Activated CD4-positive, alpha-beta T cell treated with anti-CD3 and anti-CD28 coated beads, Interleukin-2, amount 50 U/mL, for 24 hours (primary cell): ENCODE results near the gene GPANK1.
A peak's percentile ranks its signal among the peaks of the same experiment; 100 is the strongest.
"Not testable (repeated sequence)": the region's sequence is repeated elsewhere in the genome, so short reads cannot be mapped to it uniquely, and the experiment has no call there.

Experiments used
- DNase-seq, 2 donors: peaks; one replicate each; pipeline ENCODE4 v3.0.0-alpha.2; 2020; ENCODE audit warnings: low read depth in 1 of 2, low spot score in 1 of 2

The GPANK1 gene

DNA sequence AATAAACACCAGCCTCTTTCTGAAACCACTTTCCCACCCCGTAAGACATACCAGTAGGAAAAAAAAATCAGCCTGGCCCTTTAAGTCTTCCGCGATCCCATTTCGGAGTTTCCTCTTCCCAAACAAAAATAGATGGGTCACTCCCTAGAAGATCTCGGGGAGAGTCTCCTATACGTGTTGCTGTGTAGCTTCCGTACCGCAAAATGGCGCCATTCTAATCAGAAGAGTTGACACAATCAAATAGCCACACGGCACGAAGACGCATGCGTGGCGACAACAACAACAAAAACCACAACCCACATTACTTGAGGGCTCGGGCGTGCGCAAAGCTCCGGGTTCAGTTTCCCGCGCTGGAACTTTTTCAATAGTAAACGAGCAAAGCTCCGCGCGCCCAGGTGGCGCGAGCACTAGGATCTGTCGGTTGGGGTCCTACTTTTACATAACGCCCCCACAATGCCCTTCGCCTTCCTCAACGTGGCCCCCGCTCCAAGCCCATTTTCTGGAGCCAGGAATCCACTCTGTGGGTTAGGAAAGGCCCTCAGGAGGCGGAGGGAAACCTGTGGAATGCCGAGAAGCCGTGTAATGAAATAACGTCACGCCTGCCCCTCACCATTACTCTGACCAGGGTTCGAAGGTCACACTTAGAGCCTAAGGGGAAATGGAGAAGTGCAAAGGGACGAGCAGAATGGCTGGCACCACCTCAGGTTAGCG lies at the start of gene GPANK1:
TSS of gene GPANK1 (minus strand) at position 208 of the 711 bp plus-strand sequence. CDS start 519 bp downstream, outside the sequence.
- peak; percentile 69 to 90 for DNase-seq

DNA sequence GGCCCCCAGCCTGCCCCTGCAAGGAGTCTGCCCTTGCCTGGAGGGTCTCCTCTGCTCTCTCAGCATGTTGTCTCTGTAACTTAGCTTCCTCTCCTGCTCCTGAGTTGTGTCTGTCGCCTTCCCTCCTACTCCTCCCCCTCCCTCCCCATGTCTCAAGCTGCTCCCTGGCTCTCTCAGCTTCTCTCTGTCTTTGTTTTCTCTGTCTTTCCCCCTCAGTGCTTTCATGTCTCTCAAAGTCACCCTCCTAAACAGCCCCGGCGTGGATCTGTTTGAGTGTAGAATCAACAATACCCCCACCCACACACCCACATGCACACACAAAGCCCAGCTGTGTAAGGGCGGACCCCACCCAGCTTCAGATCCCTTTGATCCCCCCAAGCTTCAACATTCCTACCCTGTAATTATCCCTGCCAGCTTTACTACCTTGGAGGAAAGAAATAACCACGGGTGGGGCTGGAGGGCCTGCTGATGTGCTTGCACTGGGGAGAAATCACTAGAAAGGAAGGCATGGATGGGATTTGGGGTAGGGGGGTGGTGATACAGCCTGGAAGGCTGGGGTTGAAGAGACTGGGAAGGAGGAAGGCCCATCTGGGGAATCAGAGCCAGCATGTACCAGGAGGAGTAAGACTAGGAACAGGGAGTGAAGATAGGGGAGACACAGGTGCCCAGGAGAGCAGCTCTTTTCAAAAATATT lies 49.3 kb upstream of the GPANK1 start:
- no peak for DNase-seq

DNA sequence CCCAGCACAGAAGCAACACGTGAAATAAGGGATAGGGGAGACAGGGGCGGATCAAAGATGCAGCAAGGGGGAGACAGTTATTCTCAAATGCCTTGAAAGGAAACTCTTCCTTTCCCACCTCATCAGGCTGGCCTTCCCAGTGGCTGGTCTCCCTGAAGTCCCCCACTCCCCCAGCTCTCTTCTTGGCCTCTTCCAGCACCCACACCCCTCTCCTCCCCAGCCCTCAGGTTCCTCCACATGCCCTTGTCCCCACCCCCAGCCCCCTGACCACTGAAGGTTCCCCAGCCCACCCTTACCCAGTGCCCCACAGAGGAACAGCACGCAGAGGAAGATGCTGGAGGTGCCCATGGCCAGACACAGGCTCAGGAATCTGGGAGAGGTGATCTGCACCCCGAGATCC lies 48.7 kb upstream of the GPANK1 start:
- DNase-seq: no peak

DNA sequence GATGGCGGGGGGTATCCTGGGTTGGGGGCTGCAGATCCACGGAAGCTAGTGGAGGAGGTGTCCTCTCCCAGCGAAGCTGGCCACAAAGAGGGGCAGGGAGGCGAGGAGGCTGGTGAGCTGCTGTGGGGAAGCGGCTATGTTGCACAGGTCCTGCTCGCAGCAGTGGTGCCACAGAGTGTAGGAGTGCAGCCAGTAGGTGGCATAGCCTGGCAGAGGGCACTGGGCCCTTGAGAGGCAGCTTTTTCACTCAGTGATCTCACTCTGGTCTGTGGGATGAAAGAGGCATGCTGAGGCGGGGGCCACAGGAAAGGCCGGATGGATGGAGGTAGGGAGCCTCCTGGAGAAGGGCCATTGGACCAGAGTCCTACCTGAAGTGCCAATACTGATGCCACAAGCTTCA lies 47.5 kb upstream of the GPANK1 start:
- no peak for DNase-seq

DNA sequence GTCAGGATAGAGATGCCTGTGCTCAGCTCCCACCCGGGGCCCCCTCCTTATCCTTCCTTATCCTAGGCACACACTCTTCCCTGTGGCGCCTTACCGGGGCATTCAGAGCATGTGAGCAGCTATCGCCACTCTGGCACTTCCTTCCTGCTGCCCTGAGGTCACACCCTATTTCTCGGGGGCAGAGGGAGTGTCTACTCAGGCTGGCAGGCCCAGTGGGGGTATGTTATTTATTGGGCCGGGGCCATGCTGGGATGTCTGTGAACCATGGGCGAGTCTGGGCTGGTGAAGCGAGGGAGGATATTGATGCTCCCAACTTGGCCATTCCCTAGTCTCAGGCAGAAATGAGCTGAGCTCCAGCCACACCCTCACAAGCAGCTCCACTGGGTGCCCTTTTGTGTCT lies 46.4 kb upstream of the GPANK1 start:
- no peak for DNase-seq

DNA sequence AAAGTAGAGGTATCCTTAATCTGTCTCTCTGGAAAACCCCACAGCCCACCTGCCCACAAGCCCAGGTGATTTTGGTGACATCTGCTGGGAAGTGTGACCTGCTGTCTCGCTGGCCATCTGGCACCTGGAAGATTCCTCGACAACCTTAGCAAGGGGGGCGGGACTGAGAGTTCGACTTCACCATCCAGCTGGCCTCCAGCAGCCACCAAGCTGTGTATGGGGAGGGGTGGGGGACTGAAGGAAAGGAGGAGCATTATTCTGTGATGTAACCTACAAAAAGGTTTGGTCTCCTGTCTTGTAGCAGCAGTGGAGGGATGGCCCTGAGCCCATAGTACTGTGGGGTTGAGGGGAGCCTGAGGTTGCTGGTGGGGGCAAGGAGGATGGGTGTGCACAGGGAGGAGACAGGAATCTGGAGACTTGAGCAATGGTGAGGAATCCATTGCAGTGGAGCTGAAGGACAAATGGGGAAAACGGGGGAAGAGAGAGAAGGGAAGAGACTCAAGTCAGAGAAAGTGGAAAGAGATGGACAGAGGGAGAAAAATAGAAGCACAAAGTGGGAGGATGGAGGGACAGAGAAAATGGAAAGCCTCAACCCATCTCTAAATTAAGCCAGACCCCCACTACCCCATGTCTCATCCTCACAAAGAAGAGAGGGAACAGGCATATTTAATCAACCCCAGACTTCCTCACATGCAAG lies 45.9 kb upstream of the GPANK1 start:
- no peak for DNase-seq

DNA sequence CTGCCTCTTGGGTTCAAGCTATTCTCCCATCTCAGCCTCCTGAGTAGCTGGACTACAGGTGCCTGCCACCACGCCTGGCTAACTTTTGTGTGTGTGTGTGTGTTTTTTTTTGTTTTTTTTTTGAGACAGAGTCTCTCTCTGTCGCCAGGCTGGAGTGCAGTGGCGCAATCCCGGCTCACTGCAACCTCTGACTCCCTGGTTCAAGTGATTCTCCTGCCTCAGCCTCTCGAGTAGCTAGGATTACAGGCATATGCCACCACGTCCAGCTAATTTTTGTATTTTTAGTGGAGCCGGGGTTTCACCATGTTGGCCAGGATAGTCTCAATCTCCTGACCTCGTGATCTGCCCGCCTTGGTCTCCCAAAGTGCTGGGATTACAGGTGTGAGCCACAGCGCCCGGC lies 44.4 kb upstream of the GPANK1 start:
- not testable (repeated sequence) for DNase-seq

DNA sequence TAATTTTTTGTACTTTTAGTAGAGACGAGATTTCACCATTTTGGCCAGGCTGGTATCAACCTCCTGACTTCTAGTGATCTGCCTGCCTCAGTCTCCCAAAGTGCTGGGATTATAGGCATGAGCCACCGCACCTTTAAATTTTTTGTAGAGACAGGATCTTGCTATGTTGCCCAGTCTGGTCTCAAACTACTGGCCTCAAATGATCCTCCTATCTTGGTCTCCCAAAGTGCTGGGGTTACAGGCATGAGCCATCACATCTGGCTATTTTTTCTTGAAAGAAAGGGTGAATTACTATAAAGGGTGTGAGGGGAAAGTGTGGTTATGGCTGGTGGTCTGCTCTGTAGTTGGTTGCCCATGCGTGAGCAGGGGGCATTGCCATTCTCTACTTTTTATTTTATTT lies 43.4 kb upstream of the GPANK1 start:
- no peak for DNase-seq

DNA sequence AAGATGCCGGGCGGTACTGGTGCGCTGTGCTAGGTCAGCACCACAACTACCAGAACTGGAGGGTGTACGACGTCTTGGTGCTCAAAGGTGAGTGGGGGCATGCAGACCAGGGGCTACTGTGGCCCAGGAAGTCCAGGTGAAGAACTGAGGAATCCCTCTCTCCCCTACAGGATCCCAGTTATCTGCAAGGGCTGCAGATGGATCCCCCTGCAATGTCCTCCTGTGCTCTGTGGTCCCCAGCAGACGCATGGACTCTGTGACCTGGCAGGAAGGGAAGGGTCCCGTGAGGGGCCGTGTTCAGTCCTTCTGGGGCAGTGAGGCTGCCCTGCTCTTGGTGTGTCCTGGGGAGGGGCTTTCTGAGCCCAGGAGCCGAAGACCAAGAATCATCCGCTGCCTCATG lies 42.9 kb upstream of the GPANK1 start:
- no peak for DNase-seq

DNA sequence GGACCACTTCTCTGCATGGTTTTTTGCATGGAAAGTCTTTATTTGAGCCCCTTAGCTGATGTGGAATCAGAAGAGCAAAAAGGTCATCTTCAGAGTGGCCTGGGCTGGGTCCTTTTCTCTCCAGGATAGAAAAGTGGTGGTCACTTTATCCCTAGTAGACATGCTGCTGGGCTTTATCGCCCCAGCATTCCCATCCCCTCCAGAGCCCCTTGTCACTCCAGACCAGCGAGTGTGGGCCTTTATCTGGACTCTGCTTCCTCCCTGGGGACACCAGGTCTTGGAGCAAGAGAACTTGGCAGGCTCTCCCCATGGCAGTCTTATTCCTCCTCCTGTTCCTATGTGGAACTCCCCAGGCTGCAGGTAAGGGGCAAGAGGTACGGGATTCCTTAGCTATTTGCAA lies 41.8 kb upstream of the GPANK1 start, which contains the start of gene LY6G6F:
TSS of gene LY6G6F (plus strand) at position 268 of the 400 bp plus-strand sequence. CDS start at position 309, 41 bp downstream.
- no peak for DNase-seq

DNA sequence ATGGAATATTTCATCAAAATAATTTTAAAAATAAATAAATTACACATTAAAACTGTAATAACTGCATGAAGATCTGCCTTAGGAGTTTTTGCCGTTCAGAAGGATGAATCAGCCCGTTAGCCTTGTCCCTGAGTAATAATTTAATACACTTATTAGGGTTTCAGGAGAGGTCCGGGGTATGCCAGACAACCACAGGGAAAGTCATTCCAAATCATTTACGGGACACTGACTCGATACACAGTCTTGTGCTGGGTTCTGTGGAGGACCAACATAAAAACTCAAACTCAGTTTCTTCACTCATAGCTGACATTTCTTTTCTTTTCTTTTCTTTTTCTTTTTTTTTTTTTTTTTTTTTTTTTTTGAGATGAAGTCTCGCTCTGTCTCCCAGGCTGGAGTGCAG lies 41.1 kb upstream of the GPANK1 start:
- no peak for DNase-seq

DNA sequence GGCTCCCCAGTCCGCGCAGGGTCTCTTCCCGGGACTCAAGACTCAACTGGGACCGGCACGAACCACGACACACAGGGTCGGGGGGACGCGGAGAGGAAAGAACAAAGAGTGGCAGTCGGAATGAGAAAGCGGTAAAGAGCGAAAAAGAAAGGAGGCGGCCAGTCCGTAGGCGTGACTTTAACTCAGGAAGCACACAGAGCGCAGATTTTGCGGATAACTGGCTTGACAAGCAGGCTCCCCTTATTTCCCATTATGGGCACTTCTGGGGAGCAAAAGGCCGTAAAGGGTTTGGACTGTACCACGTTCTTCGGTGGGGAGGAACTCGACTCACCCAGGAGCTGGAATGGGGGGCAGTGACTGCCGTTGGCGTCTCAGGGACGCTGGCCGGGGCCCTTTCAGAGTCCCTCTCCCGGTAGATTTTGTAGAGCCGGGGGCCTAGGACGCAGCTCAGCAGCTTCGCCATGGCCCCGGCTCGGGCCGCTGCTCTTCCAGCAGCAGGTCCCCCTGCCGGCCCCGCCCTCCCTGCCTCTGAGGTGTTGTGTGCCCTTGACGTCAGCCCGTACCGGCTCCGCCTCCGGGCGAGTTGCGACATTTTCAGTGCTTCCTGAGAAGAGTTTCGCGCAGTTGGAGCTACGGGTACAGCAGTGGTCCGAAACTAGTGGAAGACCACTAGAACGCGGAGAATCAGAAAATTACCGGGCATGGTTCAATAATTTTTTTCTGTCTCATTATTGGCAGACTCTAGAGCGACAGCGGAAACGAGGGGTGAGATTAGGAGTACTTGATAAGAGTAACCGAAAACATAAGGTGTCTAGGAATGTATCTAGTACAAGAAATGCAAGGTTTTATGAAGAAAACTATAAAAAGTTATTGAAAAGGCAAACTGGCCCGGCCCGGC lies 38.3 kb upstream of the GPANK1 start, which contains the start of gene ABHD16A:
TSS of gene ABHD16A (minus strand) at position 506 of the 898 bp plus-strand sequence. CDS start at position 463, 43 bp downstream.
- DNase-seq: peak; percentile 91 to 95

DNA sequence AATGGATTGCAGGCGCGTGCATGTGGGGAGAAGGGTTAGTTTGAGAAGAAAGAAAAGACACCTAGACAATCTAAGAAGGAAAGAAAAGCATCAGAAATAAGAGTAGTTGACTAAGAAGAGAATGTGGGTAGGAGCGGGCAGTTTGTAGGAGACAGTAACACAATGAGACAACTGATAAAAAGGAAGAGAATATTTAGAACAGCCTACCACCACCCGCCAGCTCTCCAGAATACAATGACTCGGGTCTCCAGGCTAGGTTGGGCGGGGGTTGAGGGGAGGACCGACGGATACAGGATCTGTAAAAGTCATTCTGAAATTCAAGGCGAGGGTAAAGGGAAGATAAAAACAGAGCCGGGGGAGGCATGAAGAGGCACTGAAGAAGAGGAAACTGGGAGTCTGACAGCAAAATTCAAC lies 37.6 kb upstream of the GPANK1 start:
- DNase-seq: no peak

DNA sequence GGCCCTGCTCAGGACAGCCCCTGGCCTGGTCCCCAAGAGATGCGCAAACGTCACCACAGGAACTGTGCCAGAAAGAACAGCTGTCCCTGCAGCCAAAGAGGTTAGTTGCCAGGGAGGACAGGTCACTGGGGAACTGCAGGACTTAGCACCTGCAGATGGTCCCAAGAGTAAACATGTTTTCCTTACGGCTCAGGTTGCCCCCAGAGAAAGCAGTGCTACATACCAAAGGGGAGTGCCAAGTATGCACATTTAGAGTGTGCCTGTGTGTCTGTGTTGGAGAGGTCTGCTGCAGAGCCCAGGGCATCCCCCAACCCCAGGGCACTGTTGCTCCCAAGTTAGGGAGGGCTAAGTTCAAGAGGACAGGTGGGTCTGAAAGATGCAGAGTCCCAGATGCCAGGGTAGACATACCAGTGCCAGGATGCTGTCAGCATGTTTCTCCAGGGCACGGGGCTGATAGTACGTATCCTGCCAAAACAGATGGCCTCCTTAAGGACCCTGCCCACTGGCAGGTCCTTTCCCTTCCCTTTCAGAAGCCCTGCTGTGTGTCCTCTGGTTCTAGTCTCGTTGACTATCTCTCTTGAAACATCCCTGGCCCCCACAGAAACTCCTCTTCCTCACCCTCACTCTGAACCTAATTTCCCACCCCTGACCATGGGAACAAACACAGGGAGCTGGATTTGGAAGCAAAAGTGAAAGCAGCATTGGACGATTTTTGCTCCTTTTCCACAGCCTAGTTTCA lies 37.0 kb upstream of the GPANK1 start:
- no peak for DNase-seq

DNA sequence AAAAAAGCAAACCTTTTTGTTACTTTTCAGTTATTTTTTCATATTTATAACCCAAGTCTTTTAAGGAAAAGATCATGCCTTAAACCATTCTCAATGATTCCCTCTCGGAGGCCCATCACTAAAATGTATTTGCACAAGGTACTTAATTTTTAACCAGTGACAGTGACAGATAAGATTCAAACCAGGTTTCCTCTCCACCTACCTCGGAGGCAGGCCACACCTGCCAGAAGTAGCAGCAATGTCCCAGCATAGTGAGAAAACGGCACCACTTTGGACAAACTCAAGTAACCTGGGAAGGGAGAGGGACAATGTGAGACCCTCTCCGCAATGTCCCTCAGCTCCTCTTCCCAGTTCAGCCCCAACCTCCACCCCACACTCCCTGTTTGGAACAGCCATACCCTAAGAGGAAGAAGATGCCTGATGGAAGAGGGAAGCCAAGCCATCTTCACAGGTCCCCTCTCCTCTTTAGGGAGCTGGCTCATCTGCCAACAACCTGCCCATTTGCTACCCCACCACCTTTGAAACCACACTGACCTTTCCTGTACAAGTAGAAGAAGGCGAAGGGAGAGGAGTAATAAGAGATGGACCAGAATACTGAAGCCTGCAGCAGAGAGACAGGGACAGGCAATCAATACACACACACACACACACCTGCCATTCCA lies 36.1 kb upstream of the GPANK1 start:
- DNase-seq: no peak

DNA sequence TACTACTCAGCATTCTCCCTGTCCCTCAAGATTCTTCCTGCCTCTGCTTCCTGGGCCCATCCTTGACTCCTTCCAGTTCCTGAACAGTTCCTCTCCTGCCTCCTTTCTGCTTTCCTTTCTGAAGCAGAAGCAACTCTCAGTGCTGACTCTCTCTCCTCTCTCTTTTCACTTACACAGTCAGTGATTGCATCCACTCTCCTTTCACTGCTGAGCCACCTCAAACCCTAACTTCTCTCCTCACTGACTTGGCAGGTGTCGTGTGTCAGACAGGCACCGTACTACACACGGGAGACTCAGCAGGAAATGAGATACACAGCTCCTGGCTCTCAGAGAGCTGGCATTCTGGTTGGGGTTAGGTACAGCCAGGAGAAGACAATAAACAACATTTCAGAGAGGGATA lies 32.8 kb upstream of the GPANK1 start:
- no peak for DNase-seq

DNA sequence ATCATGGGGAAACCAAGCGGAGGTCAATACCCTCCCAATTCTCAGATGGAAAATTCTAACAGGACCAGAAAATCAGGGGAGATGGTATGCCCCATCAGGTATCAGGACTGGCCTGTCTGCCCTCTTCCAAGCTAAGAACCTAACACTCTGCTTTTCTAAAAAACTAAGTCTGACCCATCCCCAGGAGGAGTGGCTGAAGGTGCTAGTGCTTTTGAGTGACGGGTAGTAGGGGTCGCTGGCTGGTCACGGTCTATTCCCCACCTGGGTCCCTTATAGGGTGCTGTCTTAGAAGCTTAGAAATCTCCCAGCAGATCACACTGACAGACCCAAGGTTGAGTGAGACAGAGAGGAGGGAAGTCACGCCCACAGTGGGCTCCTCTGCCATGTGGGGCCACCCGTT lies 28.7 kb upstream of the GPANK1 start:
- DNase-seq: no peak

DNA sequence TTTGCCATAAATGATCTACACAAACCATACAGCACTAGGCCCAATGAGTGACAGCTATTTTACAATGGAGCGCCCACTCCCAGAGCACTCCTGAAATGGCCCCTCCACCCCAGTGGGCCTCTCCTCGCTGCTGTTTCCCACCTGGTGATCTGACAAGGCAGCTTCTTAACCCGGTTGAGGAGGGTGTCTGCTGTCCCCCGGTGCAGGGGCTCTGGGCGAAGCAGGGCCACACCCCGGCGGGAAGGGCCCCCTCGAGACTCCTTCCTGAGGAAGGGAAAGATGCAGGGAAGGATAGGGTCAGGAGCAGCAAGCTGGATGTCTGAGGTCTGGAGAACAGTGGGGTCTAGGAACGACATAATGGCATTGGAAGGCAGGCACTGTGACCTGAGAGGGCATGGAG lies 28.1 kb upstream of the GPANK1 start:
- DNase-seq: no peak

DNA sequence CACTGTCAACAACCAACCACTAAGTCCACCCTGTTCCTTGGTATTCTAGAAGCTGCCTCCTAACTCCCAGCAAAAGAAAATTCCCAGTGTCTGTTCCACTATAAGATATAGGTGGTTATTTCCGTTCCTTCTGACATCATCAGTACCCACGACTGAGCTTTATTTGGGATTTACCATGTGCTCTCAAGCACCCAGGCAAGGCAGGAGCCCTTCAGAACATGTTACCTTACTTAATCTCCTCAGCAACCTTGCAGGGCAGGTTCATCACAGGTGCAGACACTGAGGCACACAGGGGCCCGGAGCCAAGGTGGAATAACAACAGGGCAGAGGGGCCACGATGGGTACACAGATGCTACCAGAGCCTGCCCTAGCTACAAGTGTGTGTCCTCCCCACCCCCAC lies 27.6 kb upstream of the GPANK1 start:
- no peak for DNase-seq
